Stimulated activated CD8-positive, alpha-beta memory T cell treated with anti-CD3 and anti-CD28 coated beads, Interleukin-4, amount 100 ng/mL, for 24 hours (primary cell): Measurements from ENCODE around the gene ST6GALNAC4.
A peak's percentile ranks its signal among the peaks of the same experiment; 100 is the strongest.
"Not testable (repeated sequence)": the region's sequence is repeated elsewhere in the genome, so short reads cannot be mapped to it uniquely, and the experiment has no call there.

Experiments
- DNase-seq: peaks from one replicate; pipeline ENCODE4 v3.0.0-alpha.2; 2020; ENCODE audit warnings: low read depth

ST6GALNAC4 gene

GRCh38 chr9:127870153-127870491 lies 46.7 kb downstream of the ST6GALNAC4 start:
- not testable (repeated sequence) for DNase-seq

DNA sequence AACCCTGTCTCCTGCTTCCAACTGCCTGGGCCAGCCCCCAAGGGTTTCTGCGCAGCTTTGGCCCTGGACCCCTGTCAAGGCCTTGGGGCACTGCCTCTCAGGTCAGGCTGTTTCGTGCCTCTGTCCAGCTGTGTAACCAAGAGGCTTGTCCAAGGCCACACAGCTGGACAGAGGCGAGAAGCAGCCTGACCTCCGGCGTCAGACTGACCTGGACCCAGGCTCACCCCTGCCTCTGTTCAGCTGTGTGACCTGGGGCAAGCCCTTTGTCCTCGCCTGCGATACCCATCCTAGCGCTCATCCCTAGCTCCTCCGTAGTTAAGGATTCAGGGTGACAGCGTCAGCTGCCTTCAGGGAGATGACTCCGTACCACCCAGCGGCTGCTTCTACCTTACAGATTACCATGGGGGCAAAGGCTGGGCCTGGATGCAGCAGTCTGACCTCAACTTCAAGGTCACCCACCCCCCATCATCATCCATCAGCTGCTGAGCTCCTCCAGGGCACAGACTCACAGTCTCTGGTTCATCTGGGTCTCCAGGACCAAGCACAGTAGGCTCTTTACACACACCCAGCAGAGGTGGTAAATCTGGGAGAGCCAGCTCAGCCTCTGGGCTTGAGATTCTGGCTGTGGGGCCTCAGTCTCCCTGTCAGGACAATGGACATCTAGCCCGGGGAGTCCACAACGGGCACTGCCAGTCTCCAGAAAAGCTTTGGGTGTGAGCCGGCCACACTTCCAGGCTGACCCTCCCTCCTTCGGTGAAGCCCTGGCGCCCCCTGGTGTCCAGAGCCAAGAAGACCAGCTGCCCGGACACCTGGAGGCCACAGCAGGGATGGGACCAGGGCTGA lies 47.3 kb downstream of the ST6GALNAC4 start:
- DNase-seq, result peak; percentile 74

DNA sequence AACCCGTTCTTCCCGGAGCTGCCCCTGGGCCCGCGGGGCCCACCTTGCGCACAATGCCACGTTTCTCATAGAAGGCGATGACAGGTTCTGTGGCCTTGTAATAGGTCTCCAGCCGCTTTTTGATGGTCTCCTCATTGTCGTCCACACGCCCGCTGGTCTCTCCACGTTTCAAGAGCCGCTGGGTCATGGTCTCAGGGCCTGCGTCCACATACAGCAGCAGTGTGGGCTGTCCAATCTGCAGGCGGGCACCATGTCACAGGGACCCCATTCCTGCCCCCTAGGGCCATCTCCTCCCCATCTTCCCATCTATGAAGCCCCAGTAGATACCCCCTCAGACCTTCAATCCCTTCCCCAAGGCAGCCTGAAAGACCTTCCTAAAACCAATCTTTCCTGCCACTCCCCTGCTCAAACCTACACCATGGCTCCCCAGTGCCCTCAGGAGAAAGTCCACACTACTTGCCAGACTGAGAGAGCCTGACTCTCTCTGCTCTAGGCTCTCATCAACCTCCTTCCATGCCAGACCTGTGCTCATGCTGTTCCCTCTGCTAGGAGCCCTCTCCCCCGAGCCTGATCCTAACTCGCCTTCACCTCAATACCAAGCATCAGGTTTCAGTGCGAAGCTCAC lies 48.5 kb downstream of the ST6GALNAC4 start:
- DNase-seq, result no peak

GRCh38 chr9:127867356-127868277 lies 49.2 kb downstream of the ST6GALNAC4 start:
- DNase-seq, result no peak

DNA sequence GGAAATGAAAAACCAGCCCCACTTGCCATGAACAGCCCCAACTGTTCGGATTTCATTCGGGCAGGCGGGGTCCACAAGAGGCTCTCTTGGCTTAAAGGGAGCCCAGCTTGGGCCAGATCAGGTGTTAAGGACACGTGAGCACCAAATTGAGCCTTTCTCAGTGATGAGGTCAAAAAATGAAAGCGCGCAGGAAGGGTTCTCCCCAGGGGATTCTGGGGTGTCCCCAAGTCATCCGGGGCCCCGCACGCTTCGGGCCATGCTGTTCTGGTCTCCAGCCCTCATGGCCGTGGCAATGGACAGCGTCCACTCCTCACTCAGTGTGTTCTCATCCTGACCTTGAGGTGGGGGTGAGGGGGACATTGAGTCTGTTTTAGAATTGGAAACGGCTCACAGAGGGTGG lies 50.3 kb downstream of the ST6GALNAC4 start:
- no peak for DNase-seq

DNA sequence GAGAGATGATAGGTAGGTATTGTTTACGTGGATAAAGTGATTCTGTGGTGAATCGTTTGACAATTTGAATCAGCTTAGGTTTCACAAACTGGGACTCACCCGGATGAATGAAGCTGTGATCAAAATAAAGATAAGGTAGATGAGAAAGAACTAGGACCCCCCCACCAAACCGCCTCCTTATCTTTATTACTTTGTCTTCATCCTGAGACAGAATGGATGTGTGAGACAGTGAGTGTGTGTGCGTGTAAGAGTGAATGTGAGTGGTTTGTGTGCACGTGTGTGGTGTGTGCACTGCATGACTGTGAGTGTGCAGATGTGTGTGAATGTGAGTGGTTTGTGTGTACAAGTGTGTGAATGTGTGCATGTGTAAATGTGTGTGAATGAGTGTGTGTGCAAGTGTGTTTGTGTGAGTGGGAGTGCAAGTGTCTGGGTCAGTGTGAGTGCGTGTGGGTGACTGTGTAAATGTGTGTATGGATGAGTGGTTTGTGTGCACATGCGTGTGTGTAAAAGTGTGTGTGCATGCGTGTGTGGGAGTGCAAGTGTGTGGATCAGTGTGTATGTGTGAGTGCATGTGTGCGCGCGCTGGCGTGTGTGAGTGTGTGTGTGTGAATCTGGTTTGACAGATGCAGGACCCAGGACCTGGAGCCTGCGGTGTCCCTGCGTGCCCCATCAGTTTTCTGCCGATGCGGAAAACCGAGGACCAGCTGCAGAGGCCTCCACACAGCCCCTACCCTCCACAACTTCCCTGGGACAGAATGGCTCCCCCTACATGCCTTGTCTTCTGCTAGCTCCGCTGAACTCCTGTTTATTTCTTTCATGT lies 51.0 kb downstream of the ST6GALNAC4 start:
- no peak for DNase-seq

- DNase-seq, result no peak
These were observed 53.6 kb downstream of the ST6GALNAC4 start for GRCh38 chr9:127863191-127863621.

DNA sequence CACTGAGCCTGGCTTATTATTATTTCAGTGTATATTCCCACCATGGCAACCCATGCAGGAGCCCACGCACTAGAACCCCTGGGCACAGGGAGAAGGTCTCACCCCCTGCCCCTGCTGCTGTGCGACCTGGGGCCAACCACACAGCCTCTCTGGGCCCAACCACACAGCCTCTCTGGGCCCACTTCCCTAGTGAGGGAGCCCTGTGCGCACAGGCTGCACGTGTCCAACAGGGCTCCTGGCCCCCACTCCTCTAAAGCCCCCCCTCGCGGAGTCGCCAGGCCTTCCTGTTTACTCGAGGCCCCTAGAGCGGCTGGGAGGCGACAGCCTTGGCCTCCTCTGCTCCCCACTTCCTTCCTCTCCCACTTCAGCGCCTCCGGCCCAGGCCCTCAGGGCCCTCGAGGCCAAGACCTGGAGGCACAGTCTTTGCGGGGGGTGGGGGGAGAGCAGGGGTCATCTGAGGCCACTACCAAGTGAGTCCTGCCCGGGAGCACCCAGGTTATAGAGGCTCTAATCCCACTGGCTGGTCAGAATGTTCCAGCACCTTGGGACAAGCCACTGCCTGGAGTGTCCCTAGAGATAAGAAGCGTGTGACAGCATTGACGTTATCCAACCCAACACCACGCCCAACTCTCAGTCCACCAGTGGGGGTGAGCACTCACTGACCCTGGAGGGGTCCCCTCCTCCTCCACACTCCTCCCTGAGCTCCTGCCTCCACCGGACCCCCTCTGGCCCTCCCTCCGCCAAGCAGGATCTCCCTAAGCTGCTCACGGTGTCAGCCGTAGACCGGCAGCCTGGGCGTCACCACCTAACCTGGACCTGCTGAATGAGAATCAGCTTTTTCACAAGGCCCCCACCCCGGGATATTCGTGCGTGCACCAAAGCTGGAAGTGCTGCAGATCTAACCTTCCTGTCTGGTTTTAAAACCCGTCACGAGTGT lies 54.5 kb downstream of the ST6GALNAC4 start:
- DNase-seq, result peak; percentile 24

DNA sequence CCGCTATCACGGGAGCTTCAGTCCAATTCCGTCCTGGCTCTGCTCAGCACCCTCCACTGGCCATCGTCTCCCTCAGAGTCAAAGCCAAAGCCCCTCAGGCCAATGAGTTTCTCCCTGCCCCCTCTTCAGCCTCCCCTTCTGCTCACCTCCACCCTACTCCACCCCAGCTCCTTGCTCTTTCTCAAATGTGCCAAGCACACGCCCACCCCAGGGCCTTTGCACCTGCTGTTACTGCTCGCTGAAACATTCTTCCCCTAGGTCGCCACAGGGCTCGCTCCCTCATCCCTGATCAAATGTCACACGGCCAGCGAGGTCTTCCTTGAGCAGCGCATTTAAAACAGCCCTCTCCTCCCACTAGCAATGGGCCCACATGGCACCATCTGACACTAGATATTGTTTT lies 56.1 kb downstream of the ST6GALNAC4 start:
- no peak for DNase-seq

DNA sequence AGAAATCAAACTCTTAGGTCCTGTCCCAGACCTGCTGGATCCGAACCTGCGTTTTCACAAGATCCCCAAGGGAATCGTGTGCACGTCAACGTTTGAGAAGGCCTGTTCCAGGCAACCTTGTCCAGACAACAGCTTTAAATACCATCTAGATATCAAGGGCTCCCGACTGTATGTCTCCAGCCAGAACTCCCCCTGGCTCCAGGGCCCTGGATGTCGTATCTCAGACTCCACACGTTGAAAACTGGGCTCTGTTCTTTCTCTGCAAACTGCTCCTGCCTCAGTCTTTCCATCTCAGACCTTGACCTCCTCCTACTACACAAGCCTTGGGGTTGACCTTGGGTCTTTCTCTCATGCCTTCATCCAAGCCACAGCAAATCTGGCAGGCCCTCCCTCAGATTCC lies 56.6 kb downstream of the ST6GALNAC4 start:
- DNase-seq, result no peak

DNA sequence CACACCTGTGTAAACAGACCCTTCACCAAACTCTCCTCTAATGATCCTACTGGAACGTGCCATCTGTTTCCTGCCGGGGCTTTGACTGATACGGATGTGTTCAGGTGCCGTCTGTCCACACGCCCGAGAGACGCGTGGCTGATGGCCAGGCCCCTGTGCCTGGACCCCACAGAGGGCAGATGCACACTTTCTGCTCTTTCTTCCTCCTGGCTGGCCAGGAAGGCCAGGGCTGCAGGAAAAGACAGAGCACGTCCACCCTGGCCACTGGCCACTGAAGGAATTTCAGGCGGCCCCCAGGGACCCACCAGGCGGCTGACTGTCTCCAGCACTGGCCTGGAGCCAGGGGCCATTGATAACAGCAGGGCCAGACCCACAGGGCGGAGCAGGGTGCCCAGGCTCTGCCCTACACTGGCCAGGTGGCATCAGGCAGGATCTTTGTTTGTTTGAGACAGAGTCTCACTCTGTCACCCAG lies 58.8 kb downstream of the ST6GALNAC4 start:
- no peak for DNase-seq
